HEK293T (cell line): ENCODE measurements around the gene MANBA.

Source experiments
- BHLHE40 ChIP-seq: fragments of 450-650 bp; IDR thresholded peaks from 2 replicates; pipeline ENCODE4 v1.6.1; 2016; ENCODE audit warnings: mild to moderate bottlenecking, moderate library complexity, borderline replicate concordance
- ELF4 ChIP-seq: fragments of 450-650 bp; IDR thresholded peaks from 2 replicates; pipeline ENCODE4 v1.6.1; 2017; ENCODE audit warnings: antibody characterized with exemption
- FOXK2 ChIP-seq: fragments of 450-650 bp; IDR thresholded peaks from 2 replicates; pipeline ENCODE4 v1.6.1; 2016; ENCODE audit warnings: mild to moderate bottlenecking
- FOXM1 ChIP-seq: fragments of 450-650 bp; IDR thresholded peaks from 2 replicates; pipeline ENCODE4 v1.6.1; 2017; ENCODE audit warnings: mild to moderate bottlenecking, borderline replicate concordance
- L3MBTL2 ChIP-seq: fragments of 450-650 bp; conservative IDR thresholded peaks from 2 replicates; pipeline ENCODE4 v1.6.1; 2016; ENCODE audit warnings: mild to moderate bottlenecking
- NFRKB ChIP-seq: fragments of 450-650 bp; IDR thresholded peaks from 2 replicates; pipeline ENCODE4 v1.6.1; 2016; ENCODE audit warnings: mild to moderate bottlenecking, moderate library complexity
- SP1 ChIP-seq: fragments of 450-650 bp; IDR thresholded peaks from 2 replicates; pipeline ENCODE4 v1.6.1; 2017
- TARDBP ChIP-seq: fragments of 450-650 bp; IDR thresholded peaks from 2 replicates; pipeline ENCODE4 v1.6.1; 2016
- ZNF384 ChIP-seq: fragments of 450-650 bp; IDR thresholded peaks from 2 replicates; pipeline ENCODE4 v1.6.1; 2016

DNA sequence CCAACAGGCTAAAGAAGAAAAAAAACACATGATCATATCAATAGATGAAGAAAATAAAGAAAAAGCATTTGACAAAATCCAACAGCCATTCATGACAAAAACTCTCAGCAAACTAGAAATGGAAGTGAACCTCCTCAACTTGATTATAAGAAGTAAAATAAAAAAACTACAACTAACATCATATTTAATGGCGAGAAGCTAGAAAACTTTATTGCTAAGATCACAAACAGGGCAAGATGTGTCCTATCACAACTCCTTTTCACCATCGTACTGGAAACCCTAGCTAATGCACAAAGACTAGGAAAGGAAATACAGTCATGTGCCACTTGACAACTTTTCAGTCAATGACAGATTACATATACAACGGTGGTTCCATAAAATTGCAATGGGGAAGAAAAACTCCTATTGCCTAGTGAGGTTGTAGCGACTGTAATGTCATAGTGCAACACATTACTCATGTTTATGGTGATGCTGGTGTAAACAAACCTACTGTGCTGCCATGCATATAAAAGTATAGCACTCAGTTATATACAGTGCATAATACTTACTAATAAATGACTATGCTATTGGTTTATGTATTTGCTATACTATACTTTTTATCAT is 12.1 kb upstream of the MANBA start:
- no peak for TF ChIP-seq SP1
- TF ChIP-seq TARDBP = no peak
- no peak for TF ChIP-seq FOXM1
- TF ChIP-seq NFRKB = no peak
- no peak for TF ChIP-seq L3MBTL2
- no peak for TF ChIP-seq ZNF384
- TF ChIP-seq ELF4 = no peak
- TF ChIP-seq BHLHE40 = no peak
- TF ChIP-seq FOXK2 = no peak
